NCI-H526 treated with DMSO at 0.1 percent for 48 hours (cell line): Measurements from ENCODE around the gene ARID1B.

ENCODE experiments used
- DNase-seq: peaks from one replicate; lab custom pipeline; 2025; lab: John Stamatoyannopoulos, UW

Gene ARID1B

DNA sequence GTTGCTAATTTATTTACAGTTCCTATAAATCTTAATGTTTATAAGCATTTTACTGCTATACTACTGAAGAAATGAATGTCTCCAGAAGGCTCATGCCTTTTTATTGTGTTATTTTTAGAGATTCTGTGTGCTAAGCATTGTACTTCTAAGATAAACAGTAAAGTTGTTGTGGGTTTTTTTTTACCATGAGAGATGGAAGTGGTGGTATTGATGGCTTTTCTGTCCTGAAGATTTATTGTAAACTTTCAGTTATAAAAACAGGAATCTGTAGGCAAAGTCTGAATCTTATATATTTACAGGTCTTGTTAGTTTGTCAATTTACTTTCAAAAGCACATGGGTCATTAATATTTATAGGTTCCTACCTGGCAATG is 299.3 kb downstream of the ARID1B start:
- DNase-seq: no peak

DNA sequence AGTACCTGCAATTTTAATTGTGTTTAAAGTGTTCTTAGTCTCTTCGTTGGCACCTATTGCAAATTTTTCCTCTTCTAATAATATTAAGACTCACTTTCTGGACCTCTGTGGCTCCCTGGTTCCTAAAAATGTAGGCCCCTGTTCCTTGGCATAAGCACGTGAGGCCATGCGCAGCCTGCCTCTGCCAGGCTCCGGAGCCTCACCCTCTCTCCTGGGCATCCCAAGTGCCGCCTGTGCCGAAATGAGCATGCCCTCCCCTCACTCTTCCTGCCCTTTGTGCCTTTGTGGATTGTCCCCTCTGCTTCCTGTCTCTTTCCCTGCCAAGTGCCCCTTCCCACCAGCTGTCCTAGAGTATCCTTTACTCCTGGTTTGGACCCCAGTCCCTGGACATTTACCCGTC is 300.1 kb downstream of the ARID1B start:
- DNase-seq: no peak

DNA sequence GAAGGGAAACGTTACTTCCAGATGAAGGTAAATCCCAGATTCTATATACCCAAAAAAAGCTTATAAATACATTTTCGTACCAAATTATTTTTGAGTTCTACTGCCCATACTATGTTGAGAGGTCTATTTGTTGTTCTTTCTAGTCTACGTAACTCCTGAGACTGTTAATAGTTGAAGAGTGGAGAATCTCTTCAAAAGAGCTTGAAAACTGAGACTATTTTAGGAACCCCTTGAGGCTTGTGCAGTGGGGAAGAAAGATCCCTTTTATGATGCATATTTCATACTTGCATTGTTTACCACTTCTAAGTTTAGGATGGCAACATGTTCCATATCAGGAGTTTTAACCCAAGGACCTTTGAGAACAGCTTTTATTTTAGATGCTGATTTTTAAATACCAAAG is 301.1 kb downstream of the ARID1B start:
- no peak for DNase-seq

DNA sequence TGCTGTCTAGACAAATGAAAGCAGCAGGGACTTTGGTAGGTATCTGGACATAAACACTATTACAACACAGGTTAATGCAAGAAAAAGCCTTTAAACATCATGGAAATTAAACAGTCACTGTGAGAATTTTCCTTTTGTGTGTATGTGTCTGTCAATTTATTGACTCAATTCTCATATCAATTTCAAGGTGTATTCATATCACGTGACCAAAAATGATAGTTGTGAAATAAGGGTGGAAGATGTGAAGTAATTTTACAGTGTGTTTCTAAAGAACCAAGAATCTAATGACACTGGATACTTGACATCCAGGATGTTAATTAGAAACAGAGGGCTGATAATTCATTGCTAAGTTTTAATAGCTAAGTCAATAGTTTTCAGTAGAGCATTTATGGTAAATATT is 302.1 kb downstream of the ARID1B start:
- no peak for DNase-seq

DNA sequence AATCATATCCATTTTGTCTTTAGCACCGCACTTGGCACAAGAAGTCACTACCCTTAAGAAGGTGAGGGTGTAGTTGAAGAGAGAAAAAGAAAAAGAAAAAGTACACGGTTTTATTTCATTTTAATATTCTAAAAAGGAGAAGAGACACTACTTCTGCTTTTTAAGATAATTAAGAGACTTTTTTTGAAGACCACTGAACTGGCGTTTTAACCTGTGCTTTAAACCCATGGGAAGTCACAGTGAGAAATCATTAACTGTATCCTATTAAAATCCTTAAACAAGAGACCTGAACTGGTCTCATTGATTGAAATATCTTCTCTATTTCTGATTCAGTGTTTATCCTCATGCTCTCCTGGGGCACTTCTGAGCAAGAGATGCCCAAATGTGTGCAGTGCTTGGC is 302.6 kb downstream of the ARID1B start:
- DNase-seq: no peak

DNA sequence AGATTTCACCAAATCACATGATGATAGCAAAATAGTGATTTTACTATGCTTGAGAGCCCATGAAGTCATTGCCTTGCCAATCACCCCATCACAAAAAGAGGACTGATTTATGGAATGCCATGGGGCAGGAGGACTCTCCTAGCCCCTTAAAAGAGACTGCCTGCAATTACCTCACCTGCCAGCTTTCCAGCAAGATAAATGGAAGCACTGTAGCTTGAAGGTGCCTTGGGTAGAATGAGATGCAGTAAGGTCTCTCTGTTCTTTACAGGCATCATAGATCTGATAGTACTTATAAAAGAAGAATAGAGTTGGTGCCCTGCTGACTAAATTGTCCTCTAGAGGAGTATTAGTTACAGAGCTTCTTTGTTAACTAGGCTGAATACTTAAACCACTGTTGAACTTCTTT is 303.8 kb downstream of the ARID1B start:
- no peak for DNase-seq

DNA sequence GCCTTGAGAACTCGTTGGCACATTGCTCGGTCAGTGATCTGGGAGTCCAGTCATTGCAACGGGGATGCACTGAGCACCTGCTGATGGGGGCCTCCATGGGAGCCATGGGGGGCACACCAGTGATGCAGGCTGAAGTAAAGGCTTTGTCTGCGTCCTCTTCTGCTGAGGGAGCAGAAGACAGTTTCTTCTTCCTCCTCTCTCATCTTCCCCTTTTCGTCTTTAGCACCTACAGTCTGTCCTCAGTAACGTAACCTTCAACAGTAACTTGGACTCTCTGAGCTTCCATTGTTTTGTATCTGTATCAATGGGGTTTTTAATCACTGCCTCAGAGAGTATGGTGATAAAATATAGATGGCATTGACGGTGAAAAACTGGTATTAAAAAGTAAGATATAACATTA is 306.2 kb downstream of the ARID1B start:
- DNase-seq: no peak

DNA sequence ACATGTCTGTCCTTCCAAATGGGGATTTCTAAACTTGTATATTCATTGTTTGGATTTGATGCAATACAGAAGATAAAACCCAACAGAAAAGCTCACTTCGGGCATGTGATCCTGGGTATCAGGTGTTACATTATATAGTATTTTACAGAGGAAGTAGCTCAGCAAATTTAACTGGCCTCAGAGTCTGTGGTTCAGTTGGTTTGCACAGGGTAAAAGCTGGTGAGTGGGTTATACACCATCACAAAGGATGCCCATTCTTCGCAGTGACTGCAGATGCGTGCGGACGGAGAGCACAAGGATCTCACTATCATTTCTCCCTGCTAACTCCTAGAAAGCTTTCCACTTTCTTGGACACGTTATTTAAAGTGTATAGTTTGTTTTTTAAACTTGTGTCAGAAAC is 309.5 kb downstream of the ARID1B start:
- no peak for DNase-seq

DNA sequence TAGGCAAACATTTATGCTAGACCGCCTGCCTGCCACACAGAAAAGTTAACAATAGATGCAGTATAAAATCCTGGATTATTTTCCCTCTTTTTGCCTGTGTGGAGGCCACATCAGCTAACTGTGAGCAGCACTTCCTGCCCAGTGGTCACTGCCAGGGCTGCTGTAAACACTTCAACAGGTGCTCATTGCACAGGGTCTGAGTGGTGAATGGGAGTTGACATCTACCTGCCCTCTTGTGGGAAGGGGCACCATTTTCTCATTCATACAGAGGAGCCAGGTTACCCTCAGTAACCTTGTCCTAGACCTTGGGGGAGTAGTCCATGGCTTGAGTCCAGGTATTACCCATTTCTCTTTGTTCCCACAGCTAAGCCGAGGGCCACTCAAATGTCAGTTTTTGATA is 310.8 kb downstream of the ARID1B start:
- no peak for DNase-seq

DNA sequence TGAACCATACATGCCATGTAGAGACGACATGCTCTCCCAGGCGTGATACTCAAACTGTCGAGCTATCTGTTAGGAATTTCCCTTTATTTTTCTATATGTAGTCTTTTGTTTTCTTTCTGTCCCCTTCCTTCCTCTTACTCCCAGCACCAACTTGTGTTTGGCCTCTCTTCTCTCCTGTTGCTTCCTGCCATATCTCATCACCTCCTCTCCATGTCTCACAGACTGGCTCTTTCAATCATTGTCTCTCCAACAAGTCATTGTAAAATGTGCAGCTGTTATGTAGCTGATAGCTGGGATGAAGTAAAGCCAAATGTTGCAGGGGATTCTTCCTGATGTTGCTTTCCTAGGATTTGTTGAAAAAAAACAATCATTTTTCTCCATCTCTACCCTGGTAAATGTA is 311.7 kb downstream of the ARID1B start:
- DNase-seq: no peak

DNA sequence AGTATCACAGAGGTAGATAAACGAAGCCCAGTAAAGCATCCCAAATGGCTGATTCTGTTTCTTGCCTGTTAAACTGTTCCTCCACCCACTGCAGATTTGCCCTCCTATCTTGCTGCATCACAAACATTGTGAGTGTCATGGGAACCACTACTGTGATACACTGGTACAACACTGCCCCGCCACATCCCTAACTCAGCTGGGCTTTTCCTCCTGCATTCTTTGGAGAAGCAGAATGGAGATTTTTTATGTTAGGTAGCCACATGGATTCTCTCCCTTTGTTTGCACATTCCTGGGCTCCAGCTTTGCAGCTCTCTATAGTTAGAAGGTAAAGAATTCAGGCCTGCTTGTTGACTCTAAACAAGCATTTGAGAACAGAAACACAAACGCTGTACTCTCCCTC is 312.1 kb downstream of the ARID1B start:
- no peak for DNase-seq

DNA sequence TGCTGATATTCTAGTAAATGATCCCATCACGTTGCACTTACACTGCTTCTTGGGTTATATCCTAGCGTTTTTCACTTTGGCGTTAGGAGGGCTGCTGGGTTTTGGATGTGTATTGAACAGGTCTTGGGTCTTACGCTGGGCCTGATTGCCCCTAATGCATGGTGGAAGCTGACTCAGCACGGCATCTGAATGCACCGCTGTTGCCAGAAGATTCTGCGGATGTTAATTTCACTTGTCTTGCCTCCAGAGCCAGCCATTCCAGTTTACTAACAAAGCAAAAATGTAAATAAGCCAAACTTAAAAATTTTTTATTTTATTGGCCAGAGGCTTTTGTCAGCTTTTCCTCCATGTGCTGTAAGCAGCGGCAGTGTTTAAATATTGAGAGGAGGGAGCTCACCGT is 312.7 kb downstream of the ARID1B start:
- no peak for DNase-seq

DNA sequence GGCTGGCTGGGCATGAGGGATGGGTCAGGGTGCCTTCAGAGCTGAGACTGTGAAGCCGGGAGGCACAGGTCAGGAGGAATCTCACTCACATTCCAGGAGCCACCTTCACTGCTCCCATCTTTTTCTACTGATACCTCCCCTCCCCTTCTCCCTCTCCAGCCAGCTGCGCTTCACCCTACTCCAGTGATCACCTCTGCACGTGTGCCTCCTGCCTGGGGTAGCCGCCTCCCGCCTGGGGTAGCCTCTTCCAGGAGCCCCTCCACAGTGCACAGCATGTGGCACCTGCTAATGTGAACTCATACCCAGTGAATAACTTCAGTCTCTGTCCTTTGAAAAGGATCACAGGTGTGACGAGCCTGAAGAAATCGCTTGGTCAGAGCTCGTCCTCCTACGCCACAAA is 313.6 kb downstream of the ARID1B start:
- no peak for DNase-seq

DNA sequence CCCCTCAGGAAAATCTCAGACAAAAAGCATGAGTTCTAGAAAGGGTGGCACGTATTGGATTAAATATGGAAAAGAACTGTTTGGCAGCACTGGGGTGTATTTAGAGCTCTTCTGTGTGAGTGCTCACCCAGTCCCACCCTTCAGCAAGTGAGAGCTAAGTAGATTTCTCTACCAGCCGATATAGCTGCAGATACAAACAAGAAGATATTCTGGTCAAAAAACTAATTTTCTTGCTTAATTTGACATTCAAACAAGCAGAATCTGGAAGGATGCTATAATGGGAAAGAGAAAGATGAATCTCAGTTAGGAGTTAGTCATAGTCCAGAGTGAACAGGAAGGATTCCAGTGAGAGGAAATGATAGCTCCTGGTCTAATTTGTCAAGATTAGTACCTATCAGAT is 314.1 kb downstream of the ARID1B start:
- DNase-seq: no peak

DNA sequence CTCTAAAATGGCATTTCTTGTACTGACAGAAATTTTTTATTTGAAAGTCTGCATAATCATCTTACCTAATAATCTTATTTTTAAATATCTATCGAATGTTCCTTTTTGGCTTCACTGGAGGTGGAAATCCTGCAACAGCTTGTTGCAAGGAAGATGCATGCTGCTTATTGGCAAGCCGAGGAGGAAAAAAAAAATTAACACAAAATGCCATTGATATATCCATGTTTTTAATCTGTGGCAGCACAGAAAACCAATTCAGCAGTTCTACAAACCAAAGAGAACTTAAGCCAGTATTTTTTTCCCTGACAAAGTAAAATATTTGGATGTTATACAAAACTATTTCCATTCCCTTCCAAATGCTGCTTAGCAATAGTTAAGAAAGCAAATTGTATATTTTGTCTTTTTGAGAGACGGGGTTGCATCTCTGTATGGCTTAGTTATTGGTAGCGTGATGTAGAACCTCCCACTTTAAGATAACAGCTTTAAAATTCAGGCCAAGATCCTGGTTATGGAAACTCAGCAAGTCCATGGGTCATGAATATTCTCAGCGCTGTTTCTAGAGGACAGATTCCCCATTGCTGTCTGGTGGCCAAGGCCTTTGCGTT is 314.8 kb downstream of the ARID1B start:
- DNase-seq: no peak

DNA sequence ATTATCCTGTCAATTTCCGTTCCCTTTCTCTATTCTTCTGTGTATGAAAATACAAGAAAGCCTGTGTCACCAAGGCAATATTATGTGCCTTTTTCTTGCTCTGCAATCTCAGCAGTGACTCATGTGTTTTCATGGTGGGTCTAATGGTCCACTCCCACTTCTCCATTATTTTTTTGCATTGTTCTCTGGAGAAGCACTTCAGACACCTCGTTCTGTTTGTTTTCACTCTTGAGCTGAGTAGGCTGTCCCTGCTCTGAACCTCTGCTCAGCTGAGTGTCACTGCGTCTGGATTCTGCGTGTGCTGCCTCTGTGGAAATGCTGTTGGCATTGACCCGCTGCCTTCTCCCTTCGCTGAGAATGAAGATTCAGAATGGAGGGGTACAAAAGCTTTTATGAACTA is 315.6 kb downstream of the ARID1B start:
- no peak for DNase-seq

DNA sequence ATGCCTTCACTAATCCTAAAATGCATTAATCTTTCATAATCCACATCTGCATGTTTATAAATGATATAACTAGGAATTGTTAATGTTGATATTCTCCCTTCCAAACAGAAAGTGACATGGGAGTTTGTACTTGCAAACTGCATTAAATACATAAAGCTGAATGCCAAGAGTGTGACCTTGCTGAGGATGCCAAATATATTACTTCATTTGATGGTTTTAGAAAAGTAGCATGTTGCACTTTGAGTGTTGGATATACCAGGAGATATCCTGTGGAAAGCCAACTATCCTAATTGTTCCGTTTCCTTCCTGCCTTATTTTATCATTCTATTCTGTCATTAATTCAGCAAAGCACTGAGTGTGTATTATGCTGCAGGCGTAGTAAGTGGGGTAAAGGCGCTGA is 316.4 kb downstream of the ARID1B start:
- DNase-seq: no peak

DNA sequence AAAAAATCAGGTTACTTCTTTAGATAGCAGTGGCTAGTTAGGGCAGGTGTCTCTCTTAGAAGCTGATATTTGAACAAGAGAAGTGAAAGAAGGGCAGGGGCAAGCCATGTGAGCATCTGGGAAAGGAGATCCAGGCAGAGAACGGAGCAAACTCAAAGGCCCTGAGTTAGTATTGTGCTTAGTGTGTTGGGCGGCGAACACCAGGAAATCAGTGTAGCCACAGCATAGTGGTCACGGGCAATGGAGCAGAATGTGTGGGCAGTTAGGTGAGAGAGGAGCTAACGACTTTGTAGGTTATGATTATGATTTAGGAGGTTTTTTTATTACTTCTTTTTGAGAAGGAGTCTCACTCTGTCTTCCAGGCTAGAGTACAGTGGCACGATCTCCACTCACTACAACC is 316.9 kb downstream of the ARID1B start:
- no peak for DNase-seq

DNA sequence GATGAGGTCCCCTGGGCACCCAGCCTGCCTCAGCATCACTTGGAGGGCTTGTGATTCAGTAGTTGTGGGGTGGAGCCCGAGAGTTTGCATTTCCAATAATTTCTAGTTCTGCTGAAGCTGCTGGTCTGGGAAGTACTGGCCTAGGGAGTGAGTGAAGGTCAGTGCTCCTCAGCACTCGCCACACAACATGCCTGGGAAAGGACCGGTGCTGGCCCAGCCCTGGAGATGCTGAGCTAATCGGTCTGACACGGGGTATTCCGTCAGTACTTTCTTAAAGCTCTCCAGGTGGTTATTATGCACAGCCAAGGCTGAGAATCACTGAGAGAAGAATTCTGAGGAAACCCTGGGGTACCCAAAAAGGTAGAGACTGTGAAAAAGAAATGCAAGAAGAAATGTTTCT is 317.9 kb downstream of the ARID1B start:
- no peak for DNase-seq

DNA sequence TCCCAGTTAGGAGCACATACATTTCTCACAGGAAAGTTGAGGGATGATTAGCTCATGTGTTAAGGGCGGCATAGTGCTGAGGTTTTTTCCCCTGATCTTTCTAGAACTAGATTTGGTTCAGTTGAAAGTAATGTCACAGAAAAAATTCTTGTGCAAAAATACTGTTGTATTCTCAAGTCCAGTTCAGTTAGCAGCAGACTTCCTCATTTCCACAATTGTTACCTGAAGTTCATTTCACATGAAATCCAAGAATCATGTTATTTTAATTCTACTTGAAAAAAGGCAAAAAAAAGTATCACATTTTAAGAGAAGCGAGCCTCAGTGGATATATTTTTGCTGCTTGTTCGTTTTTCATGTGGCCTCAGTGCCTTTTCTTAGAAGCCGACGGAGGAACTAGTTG is 318.4 kb downstream of the ARID1B start:
- no peak for DNase-seq

DNA sequence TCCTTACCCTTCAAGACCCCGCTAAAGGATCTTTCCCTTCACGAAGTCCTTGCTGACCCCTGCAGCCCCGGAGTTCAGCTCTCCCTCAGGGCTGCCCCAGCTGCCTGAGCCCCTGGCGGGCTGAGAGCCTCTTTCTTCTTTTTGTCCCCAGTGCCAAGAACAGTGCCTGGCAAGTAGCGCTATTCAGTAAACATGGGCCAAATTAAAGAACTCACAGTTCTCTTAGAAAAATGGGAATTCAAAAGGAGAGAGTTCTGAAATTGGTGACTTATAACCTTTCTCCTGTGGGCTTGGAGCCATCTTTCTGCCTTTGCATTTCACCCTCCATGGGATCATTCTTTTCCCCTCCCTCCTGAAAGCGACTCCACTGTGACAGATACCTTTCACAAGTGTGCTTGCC is 318.9 kb downstream of the ARID1B start:
- no peak for DNase-seq

DNA sequence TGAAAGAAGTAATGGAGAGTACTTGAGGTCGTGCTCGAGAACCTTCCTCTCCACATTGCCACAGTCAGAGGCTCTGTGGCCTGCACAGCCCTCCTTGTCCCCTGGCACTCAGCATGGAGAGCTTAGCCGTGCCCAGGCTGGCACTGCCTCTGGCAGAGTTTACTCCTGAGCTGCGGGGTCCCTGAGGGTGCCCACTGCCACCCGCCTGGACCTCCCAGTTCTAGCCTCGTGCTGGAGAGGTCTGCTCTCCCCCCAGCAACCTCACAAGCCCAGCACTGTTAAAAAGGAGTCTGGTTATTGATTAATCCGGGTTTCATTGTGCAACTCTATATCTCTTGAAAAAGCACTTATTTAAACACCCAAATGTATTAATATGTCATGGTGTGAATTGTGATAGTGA is 319.3 kb downstream of the ARID1B start:
- DNase-seq: no peak

DNA sequence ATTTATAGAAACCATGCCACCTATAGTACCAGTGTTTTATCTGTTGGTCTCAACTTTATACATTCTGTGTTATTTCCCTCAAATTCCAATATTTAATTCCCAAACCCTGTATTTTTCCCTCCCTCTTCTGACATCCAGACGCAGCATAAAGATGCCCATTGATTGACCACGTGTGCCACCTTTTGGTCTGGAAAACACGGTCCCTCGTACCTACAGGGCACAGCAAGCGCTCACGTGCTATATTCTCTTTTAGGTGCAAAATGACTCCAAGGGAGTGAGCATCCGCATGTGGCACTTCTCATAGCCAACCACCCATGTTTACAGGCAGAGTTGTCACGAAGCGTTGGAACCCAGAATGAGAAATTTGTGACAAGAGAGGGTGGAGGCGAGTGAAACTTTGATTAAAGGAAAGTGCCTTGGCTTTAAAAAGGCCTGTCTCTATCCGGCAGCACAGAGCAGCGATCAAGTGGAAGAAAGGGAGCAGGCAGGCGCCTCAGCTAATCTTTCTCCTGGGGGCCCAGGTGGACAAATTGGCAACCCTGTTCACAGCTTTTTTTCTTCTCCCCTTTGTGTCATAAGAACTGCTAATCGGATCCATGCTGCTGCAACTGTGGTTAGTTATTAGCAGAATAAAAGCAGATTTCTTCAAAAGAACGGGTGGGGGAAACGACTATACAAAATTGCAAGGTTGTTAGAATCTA is 320.2 kb downstream of the ARID1B start:
- DNase-seq: no peak

DNA sequence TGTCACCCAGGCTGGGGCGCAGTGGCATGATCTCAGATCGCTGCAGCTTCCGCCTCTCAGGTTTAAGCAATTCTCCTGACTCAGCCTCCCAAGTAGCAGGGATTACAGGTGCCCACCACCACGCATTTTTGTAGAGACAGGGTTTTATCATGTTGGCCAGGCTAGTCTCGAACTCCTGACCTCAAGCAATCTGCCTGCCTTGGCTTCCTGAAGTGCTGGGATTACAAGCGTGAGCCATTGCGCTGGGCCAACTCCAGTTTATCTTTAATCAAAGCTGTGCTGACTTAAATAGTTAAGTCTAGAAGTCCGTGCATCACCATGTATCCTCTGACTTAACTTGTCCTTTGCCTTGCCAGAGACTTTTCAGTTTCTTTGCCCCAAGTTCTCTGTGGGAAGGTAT is 321.8 kb downstream of the ARID1B start:
- DNase-seq: no peak
